GM12873 (cell line): ENCODE measurements around the gene BANK1.

Source experiments
- TF ChIP-seq, protein P1 (sequence below): IDR thresholded peaks from 2 replicates; pipeline ENCODE4 v1.5.1; 2012; ENCODE audit warnings: low read depth, mild to moderate bottlenecking, moderate library complexity, low read length, control low read depth; ENCODE audit not compliant: insufficient read depth; ENCODE audit errors: missing control alignments

Gene BANK1

DNA sequence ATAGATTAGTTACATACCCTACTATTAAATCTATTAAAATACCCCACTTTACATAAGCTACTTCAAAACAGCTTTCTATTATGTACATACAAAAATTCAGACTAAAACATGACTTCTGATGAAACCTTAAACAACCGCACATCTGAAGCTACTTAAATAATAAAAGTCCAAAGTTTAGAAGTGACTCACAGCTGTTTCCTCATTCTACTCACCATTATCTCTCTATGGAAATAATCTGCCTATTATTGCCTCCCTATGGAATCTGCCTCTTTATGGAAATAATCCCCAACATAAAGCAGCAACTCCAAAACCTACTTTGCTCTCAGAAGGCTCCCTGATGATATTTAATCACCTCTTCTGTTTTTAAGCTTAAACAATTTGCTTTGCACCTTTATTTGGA is 15.7 kb upstream of the BANK1 start:
- TF ChIP-seq, protein P1, sequence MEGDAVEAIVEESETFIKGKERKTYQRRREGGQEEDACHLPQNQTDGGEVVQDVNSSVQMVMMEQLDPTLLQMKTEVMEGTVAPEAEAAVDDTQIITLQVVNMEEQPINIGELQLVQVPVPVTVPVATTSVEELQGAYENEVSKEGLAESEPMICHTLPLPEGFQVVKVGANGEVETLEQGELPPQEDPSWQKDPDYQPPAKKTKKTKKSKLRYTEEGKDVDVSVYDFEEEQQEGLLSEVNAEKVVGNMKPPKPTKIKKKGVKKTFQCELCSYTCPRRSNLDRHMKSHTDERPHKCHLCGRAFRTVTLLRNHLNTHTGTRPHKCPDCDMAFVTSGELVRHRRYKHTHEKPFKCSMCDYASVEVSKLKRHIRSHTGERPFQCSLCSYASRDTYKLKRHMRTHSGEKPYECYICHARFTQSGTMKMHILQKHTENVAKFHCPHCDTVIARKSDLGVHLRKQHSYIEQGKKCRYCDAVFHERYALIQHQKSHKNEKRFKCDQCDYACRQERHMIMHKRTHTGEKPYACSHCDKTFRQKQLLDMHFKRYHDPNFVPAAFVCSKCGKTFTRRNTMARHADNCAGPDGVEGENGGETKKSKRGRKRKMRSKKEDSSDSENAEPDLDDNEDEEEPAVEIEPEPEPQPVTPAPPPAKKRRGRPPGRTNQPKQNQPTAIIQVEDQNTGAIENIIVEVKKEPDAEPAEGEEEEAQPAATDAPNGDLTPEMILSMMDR = no peak

DNA sequence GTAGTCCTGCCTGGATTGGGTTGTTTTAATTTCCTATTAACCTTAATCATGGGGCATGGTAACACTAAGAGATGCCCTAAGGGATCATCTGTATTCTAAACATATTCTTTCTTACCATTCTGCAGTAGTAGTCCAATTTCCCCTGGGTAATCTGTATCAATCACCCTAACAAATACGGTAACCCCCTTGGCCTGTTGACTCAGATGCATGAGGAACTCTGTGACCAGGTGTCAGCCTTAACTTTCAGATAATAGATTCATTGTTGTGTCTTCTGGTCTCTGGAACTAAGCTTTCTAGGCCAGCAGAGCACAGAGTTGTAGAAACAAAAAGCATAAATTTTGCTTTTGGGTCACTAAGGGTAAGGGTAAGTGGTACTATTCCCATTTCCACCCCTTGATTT is 13.1 kb upstream of the BANK1 start:
- TF ChIP-seq, protein P1 = no peak

DNA sequence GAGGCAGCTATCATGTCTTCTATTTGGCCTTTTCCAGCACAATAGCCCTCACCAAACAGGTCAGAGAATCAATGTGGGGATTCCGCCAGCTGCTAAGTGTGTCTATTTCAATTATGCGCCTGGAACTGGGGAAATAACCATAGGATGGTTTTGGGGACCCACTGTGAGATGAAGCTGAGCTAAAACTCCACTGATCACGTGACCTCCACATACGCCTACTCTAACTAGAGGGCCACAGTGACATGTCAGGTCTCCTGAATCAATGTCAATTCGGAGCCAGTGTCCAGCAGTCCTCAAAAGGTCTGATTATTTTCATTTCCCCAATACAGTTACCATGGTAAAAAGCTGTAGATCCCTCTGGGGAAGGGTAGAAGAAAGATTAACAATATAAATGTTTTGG is 10.2 kb upstream of the BANK1 start:
- TF ChIP-seq, protein P1 = no peak

DNA sequence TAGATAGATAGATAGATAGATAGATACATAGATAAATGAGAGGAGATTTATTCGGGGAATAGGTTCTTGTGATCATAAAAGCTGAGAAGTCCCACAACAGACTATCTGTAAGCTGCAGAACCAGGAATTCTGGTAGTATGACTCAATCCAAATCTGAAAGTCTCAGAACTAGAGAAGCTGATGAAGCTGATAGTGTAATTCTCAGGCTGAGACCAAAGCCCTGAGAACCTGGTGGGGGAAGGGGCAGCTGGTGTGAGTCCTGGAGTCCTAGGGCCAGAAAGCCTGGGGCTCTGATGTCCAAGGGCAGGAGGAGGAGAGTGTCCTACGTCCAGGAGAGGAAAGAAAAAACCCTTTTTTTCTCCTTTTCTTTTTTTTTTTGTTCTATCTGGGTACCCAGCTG is 8.0 kb upstream of the BANK1 start:
- TF ChIP-seq, protein P1 = no peak

DNA sequence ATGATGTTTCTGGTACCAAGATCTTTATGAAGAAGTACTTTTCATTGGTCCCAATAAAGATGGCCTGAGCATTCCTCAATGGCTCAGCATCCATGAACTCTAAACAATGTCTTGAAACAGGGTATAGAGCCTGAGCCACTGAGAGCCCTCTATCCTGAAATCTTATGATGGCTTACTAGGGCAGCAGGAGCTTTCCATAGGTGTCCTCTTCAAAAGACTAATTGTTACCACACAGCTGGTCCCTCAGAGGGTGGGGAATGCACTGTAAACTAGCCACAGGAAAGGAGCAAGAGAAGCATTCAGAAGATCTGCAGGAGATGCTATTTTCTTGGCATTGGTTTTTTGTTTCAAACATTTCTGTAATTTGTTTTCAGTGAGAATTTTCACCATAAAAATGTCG is 5.6 kb upstream of the BANK1 start:
- TF ChIP-seq, protein P1 = no peak

DNA sequence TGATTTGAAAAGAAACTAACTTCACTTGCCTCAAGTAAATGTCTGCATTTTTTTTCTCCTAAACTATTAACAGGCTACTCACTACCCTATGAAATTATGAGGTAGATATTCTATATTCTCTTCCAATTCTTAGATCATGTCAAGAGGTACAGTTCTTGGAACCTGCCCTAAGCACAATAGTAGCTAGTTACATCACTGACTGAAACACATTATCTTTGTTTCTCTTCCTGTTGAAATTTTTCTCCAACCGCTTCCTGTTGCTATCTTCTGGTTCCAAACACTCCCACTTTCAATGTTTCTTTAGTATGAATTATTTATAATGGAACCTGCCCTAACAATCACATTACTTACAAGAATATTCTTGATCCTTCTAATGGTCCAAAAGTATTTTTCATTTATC is 5.0 kb upstream of the BANK1 start:
- TF ChIP-seq, protein P1 = no peak

DNA sequence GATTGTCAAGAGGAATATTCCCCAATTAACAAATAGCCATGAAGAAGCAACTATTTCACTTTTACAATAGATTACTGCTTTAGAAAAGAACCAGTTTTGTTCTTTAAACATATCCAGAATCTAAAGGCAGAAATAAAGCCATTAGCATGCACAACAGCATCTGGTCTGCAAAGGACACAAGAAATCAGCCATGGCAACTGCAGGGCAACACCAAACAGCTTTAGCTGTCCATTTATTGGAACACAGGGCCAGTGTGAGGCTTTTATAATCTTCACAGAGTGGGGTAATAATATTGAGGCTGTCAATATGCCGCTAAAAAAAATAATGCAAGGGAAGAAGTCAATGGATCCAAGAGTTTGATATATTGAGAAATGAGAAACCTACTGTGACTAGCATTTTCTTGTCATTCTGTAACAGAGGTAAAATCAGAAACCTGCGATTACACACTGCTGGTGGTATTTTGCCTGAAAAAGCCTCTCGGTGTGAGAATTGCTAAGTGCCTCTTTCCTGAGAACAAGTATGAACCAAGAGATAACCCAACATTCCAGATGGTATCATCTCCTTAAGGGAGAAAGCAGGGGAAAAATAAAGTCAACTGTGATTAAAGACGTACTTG is 2.7 kb upstream of the BANK1 start:
- TF ChIP-seq, protein P1 = no peak
